Stimulated activated CD4-positive, alpha-beta T cell treated with anti-CD3 and anti-CD28 coated beads, TNF-alpha, amount 100 ng/mL, for 1 hour (primary cell): ENCODE measurements around the gene PRDM8.

Experiments used
- DNase-seq, 3 donors: peaks; one replicate each; pipeline ENCODE4 v3.0.0-alpha.2; 2020; ENCODE audit warnings: low read depth in 3 of 3, low spot score in 1 of 3

PRDM8 gene

DNA sequence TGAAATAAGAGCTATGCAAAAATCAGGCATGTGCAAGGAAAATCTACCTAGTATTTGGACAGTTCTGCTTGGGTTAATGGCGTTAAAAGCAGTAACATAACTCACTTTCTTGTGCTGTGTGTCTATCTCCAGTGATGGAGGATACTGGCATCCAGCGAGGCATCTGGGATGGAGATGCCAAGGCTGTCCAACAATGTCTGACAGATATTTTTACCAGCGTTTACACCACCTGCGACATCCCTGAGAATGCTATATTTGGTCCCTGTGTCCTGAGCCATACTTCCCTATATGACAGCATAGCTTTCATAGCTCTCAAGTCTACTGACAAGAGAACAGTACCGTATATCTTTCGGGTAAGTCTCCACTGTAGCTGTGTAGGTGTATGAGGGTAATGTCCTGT lies 2.6 kb downstream of the PRDM8 start:
- no peak for DNase-seq

DNA sequence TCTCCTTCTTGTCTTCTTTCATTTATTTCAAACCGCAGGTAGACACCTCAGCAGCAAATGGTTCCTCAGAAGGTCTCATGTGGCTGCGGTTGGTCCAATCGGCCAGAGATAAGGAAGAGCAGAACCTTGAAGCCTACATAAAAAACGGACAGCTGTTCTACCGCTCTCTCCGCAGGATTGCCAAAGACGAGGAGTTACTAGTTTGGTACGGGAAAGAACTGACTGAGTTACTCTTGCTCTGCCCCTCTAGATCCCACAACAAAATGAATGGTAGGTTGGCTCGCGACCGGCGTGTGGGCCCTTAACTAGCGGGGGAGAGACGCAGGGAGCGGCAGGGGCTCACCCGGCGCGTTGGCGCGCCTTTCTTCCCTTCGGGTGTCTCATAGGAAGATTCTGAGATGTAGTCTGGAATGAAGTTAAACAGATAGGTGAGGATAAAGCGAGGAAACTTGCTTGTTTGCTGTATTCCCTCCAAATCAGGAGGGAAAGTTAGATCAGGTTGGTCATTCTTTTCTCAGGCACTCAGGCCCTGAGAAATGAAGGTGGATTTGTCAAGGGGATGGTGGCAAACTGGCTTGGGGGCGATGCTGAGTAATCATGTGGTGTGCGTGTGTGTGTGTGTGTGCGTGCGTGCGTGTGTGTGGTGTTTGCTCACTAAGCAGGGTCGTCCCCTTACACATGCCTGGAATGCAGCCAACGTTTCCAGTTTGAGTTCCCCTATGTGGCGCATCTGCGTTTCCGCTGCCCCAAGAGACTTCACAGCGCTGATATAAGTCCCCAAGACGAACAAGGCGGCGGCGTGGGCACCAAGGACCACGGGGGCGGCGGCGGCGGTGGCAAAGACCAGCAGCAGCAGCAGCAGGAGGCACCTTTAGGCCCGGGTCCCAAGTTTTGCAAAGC lies 4.2 kb downstream of the PRDM8 start:
- DNase-seq, result peak; percentile 42 to 53 (median 46)

DNA sequence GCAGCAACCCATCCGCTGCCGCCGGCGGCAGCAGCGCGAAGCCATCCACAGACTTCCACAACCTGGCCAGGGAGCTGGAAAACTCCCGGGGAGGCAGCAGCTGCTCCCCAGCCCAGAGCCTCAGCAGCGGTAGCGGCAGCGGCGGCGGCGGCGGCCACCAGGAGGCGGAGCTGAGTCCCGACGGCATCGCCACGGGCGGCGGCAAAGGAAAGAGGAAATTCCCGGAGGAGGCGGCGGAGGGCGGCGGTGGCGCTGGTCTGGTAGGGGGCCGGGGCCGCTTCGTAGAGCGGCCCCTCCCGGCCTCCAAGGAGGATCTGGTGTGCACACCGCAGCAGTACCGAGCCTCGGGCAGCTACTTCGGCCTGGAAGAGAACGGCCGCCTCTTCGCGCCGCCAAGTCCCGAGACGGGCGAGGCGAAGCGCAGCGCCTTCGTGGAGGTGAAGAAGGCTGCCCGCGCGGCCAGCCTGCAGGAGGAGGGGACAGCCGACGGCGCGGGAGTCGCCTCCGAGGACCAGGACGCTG lies 4.9 kb downstream of the PRDM8 start:
- DNase-seq, result peak in 2 of 3 donors; percentile 62 to 77

DNA sequence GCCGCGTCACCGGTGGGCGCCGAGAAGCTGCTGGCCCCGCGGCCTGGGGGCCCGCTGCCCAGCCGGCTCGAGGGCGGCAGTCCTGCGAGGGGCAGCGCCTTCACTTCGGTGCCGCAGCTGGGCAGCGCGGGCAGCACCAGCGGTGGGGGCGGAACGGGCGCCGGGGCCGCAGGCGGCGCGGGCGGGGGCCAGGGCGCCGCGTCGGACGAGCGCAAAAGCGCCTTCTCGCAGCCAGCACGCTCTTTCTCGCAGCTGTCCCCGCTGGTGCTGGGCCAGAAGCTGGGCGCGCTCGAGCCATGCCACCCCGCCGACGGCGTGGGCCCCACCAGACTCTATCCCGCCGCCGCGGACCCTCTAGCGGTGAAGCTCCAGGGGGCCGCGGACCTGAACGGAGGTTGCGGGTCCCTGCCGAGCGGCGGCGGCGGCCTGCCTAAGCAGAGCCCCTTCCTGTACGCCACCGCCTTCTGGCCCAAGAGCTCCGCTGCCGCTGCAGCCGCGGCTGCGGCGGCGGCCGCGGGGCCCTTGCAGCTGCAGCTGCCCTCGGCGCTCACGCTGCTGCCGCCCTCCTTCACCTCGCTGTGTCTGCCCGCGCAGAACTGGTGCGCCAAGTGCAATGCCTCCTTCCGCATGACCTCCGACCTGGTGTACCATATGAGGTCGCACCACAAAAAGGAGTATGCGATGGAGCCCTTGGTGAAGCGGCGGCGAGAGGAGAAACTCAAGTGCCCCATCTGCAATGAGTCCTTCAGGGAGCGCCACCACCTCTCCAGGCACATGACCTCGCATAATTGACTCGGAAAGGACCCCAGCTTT lies 5.6 kb downstream of the PRDM8 start:
- DNase-seq, result peak in 2 of 3 donors; percentile 28 to 29

DNA sequence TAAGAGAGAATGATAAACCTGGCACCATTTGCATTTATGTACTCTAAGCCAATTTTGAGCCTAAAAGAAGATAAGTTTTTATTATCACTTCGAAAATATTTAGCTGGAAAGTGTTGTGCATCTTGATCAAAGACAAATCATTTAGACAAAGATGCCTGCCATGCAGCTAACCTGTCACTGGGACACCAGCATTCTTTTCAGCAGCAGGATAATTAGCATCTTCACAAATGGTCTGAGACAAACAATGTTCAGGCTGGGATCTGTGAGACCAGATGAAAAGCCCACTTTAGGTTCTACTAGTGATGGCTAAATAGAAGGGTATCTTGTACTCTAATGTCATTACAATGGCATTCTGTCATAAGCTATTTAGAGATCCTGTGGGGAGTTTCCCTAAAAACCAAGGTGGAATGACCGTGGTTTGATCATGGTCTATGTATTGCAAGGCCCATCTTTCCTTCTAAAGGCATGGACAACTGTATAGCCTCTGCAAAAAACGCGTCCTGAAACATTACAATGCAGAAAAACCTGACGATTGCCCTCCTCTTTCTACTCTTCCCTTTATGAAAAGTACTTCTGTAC lies 7.2 kb downstream of the PRDM8 start:
- no peak for DNase-seq

DNA sequence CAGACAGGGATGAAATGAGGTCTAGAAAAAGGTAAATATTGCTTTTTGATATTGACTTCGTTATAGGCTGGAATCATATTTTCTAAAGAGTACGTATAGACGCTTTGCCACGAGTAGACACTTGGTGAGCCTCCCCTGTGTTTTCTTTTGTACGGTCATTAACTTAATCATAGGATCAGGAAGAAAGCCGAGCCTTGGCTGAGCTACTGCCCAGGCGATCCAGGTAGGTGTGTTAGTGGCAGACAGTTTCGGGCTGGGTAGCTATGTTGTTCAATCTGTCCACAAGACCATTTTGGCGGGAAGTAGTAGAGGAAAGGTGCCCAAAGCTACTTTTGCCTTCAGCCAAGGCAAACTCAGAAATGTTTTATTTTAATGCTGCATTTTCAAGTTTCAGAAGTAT lies 8.8 kb downstream of the PRDM8 start:
- no peak for DNase-seq

DNA sequence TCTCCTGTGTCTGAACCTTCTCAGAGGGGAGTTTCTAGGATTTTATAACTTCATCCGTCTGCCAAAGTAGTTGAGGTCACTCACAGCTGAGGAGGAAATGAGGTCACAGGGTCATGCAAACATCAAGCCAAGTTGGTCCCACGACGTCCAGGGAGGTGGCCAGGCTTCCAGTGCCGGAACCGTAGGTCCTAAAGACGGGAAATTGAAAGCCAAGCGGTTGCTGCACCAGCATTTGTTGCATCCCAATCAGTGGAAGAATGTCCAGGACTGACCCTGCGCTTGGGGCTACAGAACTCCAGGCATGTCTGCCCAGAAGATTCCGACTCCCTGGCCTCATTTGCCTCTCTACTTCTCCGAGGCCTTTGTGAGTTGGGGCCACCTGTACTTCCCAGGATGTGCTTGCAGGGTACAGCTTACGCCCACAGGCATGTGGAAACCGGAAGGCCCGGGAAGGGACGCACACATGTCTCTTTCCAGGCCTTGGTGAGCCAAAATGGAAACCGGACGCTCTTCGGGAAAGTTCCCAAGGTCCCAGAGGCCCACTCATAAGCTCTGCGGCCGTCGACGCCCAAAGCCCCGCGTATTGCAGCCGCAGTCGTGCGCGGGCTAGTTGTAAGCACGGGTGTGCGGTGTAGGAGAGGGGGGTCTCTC lies 9.3 kb downstream of the PRDM8 start:
- DNase-seq, result no peak

DNA sequence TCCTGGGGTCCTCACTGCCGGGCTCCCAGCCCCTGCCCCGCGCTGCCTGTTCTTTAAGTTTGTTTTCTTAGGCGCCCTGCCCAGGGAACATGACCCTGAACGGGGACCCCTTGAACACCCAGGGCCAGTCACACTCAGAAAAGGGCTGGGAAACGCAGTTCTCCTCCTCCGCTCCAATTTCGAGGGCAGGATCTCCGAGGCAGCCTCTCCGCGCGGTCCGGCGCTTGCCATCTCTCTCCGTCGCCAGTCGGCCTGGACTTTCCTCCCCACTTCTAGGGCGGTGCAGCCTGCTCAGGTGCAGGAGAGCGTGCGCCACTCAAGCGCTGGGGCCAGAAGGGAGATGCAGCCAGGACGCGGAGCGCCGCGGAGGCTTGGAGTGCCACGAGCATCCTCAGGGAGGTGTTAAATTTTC lies 9.9 kb downstream of the PRDM8 start:
- DNase-seq, result no peak

DNA sequence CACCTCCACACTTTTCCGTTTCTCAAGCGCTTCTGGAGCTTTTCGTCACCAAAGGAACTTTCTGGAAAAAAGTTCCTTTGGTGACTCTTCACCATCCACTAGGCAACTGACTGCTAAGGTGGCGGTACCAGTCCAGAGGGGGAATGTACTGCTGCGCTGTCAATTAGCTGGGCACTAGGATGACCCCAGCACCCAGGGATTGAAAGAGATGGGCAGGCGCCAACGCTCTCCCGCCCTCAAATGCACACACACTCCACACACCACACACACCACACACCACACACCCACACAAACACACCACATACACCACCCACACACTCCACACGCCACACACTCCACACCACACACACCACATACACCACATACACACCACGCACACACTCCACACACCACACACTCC lies 10.4 kb downstream of the PRDM8 start:
- no peak for DNase-seq

DNA sequence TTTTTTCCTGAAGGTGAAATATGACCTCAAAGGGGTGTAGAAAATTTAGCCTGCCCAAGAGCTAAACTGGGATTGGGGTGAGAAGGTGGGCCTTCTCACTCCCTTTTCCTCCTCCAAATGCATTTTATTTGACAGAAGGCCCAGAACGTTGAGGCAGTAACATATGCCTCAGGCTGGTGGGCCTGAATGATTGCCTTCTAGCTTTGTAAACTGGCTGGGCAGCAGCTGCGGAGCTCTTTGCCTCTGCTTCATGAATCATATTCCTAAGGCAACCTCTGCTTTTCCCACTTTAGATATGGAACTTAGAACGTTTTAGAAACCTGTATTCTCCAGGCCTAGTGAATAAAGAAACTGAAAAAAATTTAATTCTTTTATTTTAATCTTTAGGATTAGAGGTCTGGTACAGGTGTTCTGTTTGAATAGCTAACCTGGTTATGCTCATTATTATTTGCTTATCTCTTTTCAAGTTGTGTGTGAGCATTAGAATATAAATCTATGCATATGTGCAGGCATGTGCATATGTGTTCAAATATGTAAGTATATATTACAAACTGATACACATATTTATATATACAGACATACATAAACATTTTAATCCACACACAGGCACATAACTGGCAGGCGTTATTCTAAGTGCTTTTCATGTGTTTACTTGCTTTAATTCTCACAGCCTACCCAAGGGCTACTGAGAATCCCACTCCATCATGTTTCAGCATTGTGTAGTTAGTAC lies 11.5 kb downstream of the PRDM8 start:
- no peak for DNase-seq

DNA sequence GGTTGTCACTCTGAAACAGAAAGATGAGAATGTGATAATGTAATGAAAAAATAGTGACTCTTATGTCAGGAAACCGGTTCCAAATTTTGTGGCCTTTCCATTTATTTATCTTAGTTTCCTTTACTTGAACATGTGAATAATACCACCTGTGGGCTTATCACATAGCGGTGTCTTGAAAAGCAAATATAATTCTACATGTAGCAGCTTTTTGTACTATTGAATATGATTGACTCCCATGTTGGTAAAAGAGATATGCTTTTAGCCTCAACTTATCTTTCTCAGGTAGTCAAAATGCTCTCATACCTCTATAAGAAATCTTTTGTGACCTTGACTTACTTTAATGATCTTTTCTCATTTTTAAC lies 12.0 kb downstream of the PRDM8 start:
- DNase-seq, result no peak

DNA sequence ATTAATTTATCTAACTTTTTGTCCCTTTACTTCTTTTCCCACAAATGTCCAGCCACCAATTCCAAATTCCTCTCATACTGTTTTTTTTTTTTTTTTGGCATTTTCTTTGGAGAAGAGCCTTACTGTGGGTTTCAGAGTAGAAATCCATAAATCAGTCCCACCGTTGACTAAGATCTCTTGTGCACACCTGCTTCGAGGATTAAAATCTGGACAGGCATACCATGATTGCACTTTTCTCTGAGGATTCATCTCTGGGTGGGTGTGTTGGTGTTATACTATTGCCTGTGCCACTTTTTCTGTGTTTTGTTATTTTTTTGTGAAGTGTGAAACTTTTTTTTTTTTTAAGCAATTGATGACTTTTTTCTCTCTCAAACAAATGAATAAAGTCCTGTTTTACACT lies 13.2 kb downstream of the PRDM8 start:
- DNase-seq, result no peak

DNA sequence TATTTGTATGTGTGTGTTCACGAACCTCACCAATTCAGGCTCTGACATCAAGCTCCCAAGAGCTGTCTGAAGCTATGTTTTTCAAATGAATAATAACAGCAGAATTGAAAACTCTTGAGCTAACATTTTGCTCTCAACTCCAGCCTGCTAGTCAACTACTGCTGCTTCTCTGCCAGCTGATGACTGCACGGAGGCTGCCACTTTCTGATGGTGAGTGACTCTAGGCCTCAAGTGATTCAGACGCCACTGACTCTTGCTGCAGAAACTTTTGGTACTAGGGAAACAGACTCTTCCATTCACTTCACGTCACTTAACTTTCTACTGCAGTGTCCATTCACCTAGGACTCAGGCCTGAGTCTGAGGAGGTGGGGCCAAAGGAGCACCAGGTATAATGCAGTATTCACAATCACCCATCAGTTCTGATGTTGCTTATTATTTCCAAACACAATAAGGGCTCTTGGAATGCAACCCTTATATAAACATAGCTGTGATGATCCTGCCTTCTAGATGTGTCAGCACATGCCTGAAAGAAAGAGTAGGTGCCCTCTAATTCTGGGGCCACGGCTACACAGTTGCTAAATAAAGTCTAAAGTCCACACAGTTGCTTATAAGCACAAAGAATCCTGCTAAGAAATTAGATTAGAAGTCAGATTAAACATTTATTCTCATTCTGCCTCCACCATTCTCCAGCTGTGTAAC lies 16.0 kb downstream of the PRDM8 start:
- no peak for DNase-seq

DNA sequence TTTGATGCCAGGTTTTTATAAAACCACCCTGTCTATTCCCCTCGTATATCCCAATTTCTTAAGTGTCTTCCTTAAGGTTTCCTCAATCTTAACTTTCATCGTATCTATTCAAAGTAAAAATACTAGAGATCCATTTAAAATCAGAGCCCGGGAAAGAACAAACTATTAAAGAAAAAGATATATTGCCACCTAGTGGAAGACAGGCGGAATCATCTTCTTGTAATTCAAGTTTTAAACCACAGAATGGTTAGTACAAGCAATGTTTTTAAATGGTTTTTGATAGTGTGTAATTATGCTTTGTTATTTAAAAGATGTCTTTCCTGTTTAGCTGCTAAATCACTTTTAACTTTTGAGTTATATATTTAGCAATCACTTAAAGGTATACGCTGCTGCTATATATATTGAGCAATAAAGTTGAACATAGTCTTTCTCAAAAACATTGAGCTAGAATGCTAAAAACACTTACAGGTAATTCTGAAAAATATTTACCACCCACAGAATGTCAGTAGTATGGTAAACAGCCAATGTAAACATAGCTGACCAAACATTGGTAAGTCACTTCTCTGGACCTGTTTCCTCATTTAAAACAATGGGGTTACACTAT lies 18.2 kb downstream of the PRDM8 start:
- no peak for DNase-seq

DNA sequence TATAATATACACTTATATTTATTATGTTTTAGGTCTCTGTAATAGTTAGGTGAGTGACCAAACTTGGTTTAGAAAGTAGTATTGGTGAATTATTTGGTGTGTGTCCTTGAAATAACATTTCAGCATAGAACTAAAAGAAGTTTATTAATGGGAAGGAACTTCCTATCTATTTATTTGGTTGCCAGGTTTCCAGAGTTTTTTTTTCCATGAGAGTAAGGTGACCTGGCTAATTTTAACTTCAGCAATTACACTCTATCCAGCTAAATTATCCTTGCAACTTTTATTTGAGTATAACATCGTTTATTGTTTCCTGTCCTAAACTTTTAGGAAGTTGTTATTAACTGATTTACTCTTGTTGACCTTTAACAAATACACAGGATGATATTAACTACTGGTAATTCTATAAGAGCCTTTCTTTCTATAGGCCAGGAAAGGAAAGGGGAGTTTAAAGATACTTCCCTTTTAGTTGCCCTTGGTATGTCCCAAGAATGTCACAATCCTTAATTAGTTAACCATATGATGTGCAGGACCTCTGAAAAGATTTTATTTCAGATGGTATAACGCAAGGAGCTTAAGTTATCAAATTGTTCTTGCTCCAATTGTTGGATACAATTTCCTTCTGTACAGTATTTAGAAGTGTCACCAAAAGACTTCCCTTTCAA lies 18.9 kb downstream of the PRDM8 start:
- DNase-seq, result no peak

DNA sequence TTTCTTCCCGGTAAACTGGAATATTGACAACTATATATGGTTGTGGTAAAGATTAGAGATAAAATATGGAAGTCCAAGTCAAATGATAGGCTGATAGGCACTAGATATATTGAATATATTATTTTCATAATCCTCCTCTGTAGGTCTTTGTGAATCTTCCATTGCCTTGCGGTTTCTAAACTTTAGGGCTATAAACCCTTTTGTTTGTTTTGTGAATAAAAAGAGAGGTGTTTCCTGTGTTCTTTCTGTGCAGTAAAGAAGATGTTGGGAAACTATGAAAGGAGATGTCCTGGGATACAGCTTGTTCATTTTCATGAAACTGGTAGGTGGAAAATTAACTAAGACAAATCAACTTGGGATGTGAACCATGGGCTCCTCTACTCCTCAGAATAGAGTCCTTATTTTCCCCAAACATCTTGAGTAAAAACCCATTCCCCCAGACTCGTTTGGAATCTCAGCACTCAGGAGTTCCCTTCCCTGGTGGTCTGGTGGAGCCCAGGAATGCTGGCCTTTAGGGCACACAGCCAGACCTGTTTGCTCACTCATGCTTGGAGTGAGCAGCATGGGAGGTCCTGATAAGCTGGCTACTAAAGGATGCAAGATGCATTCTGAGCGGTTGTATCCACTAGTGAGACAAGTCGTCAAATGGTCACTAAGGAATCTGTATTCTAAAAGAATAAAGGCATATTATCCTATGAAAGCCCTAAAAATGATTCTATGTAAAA lies 22.2 kb downstream of the PRDM8 start:
- DNase-seq, result no peak

DNA sequence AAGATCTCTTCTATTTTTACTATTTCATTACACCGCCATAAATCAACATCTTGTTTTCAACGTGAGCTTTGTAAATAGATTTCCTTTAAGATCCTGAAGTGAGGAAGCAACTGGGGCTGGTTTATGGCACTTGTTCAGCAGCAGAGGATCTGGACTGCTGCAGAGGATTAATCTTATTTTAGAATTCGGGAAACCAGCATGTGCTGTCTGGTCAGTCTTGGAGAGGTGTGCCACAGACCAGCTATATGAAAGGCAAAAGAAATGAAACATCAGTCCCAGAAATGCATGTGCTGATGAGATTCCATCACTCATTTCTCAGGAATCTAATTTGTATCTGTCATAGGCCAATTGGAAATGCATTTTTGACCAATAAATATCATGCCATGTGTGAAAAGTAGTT lies 23.4 kb downstream of the PRDM8 start:
- DNase-seq, result no peak

DNA sequence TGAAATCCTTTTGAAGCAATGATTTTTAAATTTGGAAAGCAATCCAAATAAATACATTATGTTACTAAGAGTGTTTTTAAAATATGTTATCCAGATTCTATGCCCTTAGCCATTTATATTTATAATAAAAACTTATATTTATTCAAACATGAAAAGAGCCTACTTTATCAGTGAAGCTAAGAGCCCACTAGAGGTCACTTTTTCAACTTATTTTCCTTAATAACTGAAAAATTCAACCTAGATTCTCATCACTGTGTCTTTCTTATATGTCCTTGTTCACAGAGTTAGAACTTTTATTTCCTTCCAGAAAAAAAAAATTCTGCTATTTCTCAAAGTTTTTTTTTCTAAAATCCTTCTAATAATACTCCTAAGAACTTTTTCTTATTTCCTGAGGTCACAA lies 23.9 kb downstream of the PRDM8 start:
- DNase-seq, result no peak
